Endothelial cell of umbilical vein (primary cell): ENCODE results near the gene TUBG1. TPM values are rescaled to one million over a fixed set of nuclear protein-coding genes. Genes with fewer than 3 reads are reported as not detected.

ENCODE experiments used
- BruUV-seq: library from RNA; stranded (reverse); fragments of 400-500 nt; replicated peaks from 2 replicates; lab custom pipeline; 2021; lab: Mats Ljungman, UMichigan
- CTCF ChIA-PET: fragments of 300-600, 350-600 bp; sonication (Branson Sonifier 250); formaldehyde crosslinking; loops from one replicate; lab custom pipeline; 2021; ENCODE audit warnings: antibody characterized with exemption, inconsistent platforms; lab: Charles Lee
- POLR2A ChIA-PET: fragments of 300-600, 350-600 bp; sonication (Branson Sonifier 250); formaldehyde crosslinking; loops from one replicate; lab custom pipeline; 2021; ENCODE audit warnings: antibody characterized with exemption, inconsistent platforms; lab: Charles Lee
- DNase-seq: peaks from one replicate; pipeline ENCODE4 v3.0.0-alpha.2; 2011; ENCODE audit warnings: low read depth, low spot score
- FAIRE-seq: peaks from 2 replicates; lab custom pipeline; 2011; peaks lifted over from hg19 to GRCh38; lab: Jason Lieb, UNC
- H2AFZ ChIP-seq: 2 replicates; pipeline ENCODE4 v1.6.0; 2012; ENCODE audit warnings: low read depth, low read length, control low read depth, inconsistent platforms
- H3K27ac ChIP-seq: 2 replicates; pipeline ENCODE4 v1.5.1; 2011; ENCODE audit warnings: low read depth, mild to moderate bottlenecking, control low read depth, low read length, moderate library complexity; ENCODE audit not compliant: insufficient read depth
- H3K27me3 ChIP-seq, 2 experiments: 2 replicates each; pipeline versions ENCODE4 v1.6.0 to v1.6.1; 2011; ENCODE audit warnings: low read length in 2 of 2, mixed read lengths in 1 of 2; ENCODE audit not compliant: control insufficient read depth in 2 of 2, insufficient read depth in 2 of 2
- H3K36me3 ChIP-seq, 2 experiments: 2 replicates in 1 of 2; 3 replicates in 1 of 2; pipeline ENCODE4 v1.5.1; 2011; ENCODE audit warnings: low read length in 2 of 2, mild to moderate bottlenecking in 1 of 2, moderate library complexity in 1 of 2; ENCODE audit not compliant: control insufficient read depth in 2 of 2, insufficient read depth in 2 of 2; ENCODE audit errors: extremely low read depth in 1 of 2
- H3K4me1 ChIP-seq: 3 replicates; pipeline ENCODE4 v1.5.1; 2011; ENCODE audit warnings: mild to moderate bottlenecking, low read length; ENCODE audit not compliant: control insufficient read depth, insufficient read depth; ENCODE audit errors: extremely low read depth
- H3K4me2 ChIP-seq: 2 replicates; pipeline ENCODE4 v1.6.1; 2011; ENCODE audit warnings: low read length, control low read depth, mixed read lengths; ENCODE audit not compliant: insufficient read depth
- H3K4me3 ChIP-seq, 3 experiments: fragments of 200-600 bp in 1 of 3; sonication (generic), shearing (Covaris generic) in 1 of 3; replicated peaks in 1 of 3; 2 replicates each; pipeline ENCODE4 v1.5.1; 2011 to 2016; ENCODE audit warnings: control low read depth in 3 of 3, low read length in 3 of 3, mild to moderate bottlenecking in 2 of 3, inconsistent platforms in 1 of 3, low read depth in 1 of 3, moderate library complexity in 1 of 3; ENCODE audit not compliant: insufficient read depth in 1 of 3
- H3K79me2 ChIP-seq: 2 replicates; pipeline ENCODE4 v1.6.0; 2012; ENCODE audit warnings: low read length, inconsistent platforms; ENCODE audit not compliant: control insufficient read depth, insufficient read depth
- H3K9ac ChIP-seq: replicated peaks from 2 replicates; pipeline ENCODE3; 2011; ENCODE audit warnings: low read length, control low read depth; ENCODE audit not compliant: insufficient read depth; ENCODE audit errors: extremely low read depth
- H3K9me1 ChIP-seq: replicated peaks from 3 replicates; pipeline ENCODE4 v1.6.0; 2011; ENCODE audit warnings: mild to moderate bottlenecking, low read length; ENCODE audit not compliant: control insufficient read depth, insufficient read depth; ENCODE audit errors: extremely low read depth
- H3K9me3 ChIP-seq: replicated peaks from 2 replicates; pipeline ENCODE4 v1.5.1; 2012; ENCODE audit warnings: low read length, inconsistent platforms; ENCODE audit not compliant: control insufficient read depth, insufficient read depth
- H4K20me1 ChIP-seq: replicated peaks from 2 replicates; pipeline ENCODE3; 2011; ENCODE audit warnings: mild to moderate bottlenecking, low read length; ENCODE audit not compliant: control insufficient read depth, insufficient read depth; ENCODE audit errors: extremely low read depth
- EZH2 ChIP-seq: IDR thresholded peaks from 2 replicates; pipeline ENCODE4 v1.6.1; 2012; ENCODE audit warnings: borderline replicate concordance, low read depth, mild to moderate bottlenecking, moderate library complexity, low read length, inconsistent platforms; ENCODE audit not compliant: severe bottlenecking
- FOS ChIP-seq: IDR thresholded peaks from 2 replicates; pipeline ENCODE4 v1.6.1; 2011; ENCODE audit warnings: mild to moderate bottlenecking, low read length, moderate library complexity, borderline replicate concordance; ENCODE audit not compliant: insufficient read depth
- GATA2 ChIP-seq: IDR thresholded peaks from 2 replicates; pipeline ENCODE4 v1.7.0; 2011; ENCODE audit warnings: low read depth, mild to moderate bottlenecking, moderate library complexity, mixed read lengths, low read length; ENCODE audit not compliant: insufficient read length, insufficient read depth
- JUN ChIP-seq: IDR thresholded peaks from 2 replicates; pipeline ENCODE4 v1.6.1; 2011; ENCODE audit warnings: borderline replicate concordance, low read depth; ENCODE audit not compliant: insufficient read length, insufficient read depth
- MYC ChIP-seq: IDR thresholded peaks from one replicate; pipeline ENCODE4 v1.6.1; 2011; ENCODE audit warnings: mild to moderate bottlenecking, low read depth, low read length
- POLR2A ChIP-seq: IDR thresholded peaks from 2 replicates; pipeline ENCODE4 v1.6.1; 2012; ENCODE audit warnings: low read depth, mild to moderate bottlenecking, control low read depth, low read length
- POLR2AphosphoS5 ChIP-seq: IDR thresholded peaks from 2 replicates; pipeline ENCODE4 v1.6.1; 2012; ENCODE audit warnings: low read depth, mild to moderate bottlenecking, control low read depth, low read length, moderate library complexity; ENCODE audit not compliant: insufficient read depth
- dilution Hi-C: fragments of 300-500 bp; cut with MboI; formaldehyde crosslinking; loops from one replicate; pipeline ENCODE4 v1.15.0; 2019; ENCODE audit warnings: low sequenced_read_pairs; ENCODE audit not compliant: extremely low pct_ligation_motif_present
- intact Hi-C: fragments of 100-400 bp; cut with micrococcal nuclease; formaldehyde crosslinking; loops from one replicate; pipeline ENCODE4 v1.10.0; 2022
- polyA plus RNA-seq, 4 experiments: library from polyadenylated mRNA; depleted of rRNA in 3 of 4; stranded (reverse) in 3 of 4; unstranded in 1 of 4; fragments of >200 nt; gene quantifications; 2 replicates each; pipeline versions ENCODE4 v1.2.1 to v1.2.3, GENCODE V29; 2011 to 2012; ENCODE audit warnings: missing spikeins in 1 of 4
- total RNA-seq: library from RNA; stranded (reverse); gene quantifications from 2 replicates; pipeline ENCODE4 v1.2.3, GENCODE V29; 2021
- TF ChIP-seq, protein P1 (sequence below), 2 donors: IDR thresholded peaks; 1 replicate in 1 of 2; 2 replicates in 1 of 2; pipeline ENCODE4 v1.5.1; 2011; ENCODE audit warnings: low read length in 2 of 2, mild to moderate bottlenecking in 2 of 2, moderate library complexity in 2 of 2, control low read depth in 1 of 2, inconsistent platforms in 1 of 2, low read depth in 1 of 2; ENCODE audit not compliant: insufficient read depth in 1 of 2; ENCODE audit errors: extremely low read depth in 1 of 2
- TF ChIP-seq, protein P2 (sequence below): IDR thresholded peaks from 2 replicates; pipeline ENCODE4 v1.6.1; 2011; ENCODE audit not compliant: insufficient read depth, insufficient read length

The TUBG1 gene
- total and polyA plus RNA-seq, 2 donors (not counting 3 experiments of a cell fraction or from before 2014, with no cell fraction given) = 102 to 132 TPM

DNA sequence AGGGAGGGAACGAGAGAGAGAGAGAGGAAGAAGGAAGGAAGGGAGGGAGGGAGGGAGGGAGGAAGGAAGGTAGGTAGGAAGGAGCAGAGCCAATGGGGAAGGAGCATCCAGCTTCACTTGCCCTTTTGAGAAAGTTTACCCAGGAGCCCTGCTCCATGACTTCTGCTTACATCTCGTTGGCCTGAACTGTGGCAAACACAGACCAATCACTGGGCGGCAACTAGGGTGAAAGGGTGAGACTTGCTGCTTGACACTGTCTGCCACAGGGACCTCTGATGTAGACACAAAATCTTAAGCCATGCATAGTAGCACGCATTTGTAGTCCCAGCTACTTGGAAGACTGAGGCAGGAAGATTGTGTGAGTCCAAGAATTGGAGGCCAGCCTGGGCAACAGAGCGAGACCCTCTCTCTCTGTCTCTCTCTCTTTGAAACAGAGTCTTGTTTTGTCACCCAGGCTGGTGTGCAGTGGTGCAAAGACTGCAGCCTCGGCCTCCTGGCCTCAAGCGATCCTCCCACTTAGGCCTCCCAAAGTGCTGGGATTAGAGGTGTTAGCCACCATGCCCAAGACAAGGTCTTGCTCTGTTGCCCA, 30.1 kb downstream of the TUBG1 start:
- H4K20me1 ChIP-seq = no peaks in the 10 kb centered on the region
- H2AFZ ChIP-seq = no peak overlapping the region
- intact Hi-C loops = no loop called here
- no peak overlapping the region for H3K27ac ChIP-seq
- no TSS peak for BruUV-seq
- H3K4me1 ChIP-seq = no peaks in the 10 kb centered on the region
- ChIA-PET POLR2A (no interaction called here), CTCF (interaction anchor here (0.8 to 1.6 kb wide), 4 partner anchors 10 to 62 kb away, joined by 3 to 5 read pairs (median 4); partner anchors contain the start of gene PSMC3IP)
- no peak overlapping the region for H3K4me2 ChIP-seq
- H3K36me3 ChIP-seq = no peaks in the 10 kb centered on the region
- TF ChIP-seq POLR2AphosphoS5 = no peak
- TF ChIP-seq EZH2 = no peak
- no peak for TF ChIP-seq JUN
- TF ChIP-seq, protein P1, sequence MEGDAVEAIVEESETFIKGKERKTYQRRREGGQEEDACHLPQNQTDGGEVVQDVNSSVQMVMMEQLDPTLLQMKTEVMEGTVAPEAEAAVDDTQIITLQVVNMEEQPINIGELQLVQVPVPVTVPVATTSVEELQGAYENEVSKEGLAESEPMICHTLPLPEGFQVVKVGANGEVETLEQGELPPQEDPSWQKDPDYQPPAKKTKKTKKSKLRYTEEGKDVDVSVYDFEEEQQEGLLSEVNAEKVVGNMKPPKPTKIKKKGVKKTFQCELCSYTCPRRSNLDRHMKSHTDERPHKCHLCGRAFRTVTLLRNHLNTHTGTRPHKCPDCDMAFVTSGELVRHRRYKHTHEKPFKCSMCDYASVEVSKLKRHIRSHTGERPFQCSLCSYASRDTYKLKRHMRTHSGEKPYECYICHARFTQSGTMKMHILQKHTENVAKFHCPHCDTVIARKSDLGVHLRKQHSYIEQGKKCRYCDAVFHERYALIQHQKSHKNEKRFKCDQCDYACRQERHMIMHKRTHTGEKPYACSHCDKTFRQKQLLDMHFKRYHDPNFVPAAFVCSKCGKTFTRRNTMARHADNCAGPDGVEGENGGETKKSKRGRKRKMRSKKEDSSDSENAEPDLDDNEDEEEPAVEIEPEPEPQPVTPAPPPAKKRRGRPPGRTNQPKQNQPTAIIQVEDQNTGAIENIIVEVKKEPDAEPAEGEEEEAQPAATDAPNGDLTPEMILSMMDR (IDR thresholded peaks at IDR 0.05; ENCODE audit: extremely low read depth in 1 of 2, insufficient read depth in 1 of 2, low read depth in 1 of 2, low read length in 2 of 2) = no peak
- TF ChIP-seq POLR2A = no peak
- TF ChIP-seq MYC = no peak
- no peak for TF ChIP-seq GATA2
- TF ChIP-seq, protein P2, sequence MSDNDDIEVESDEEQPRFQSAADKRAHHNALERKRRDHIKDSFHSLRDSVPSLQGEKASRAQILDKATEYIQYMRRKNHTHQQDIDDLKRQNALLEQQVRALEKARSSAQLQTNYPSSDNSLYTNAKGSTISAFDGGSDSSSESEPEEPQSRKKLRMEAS = no peak
- no peak for TF ChIP-seq FOS
- peaks cover 0 to 2% of the 10 kb centered on the region in 2 experiments for H3K27me3 ChIP-seq
- DNase-seq (no peak), FAIRE-seq (no peak)
- no peak overlapping the region for H3K9ac ChIP-seq
- no peaks in the 10 kb centered on the region for H3K9me1 ChIP-seq
- H3K4me3 ChIP-seq = no peak overlapping the region
- no peaks in the 10 kb centered on the region for H3K79me2 ChIP-seq
- dilution Hi-C loops = no loop called here
- H3K9me3 ChIP-seq = no peaks in the 10 kb centered on the region
